K562 (cell line): Measurements from ENCODE around the gene TXNIP. TPM values are rescaled to one million over a fixed set of nuclear protein-coding genes. Genes with fewer than 3 reads are reported as not detected.
A peak's percentile ranks its signal among the peaks of the same experiment; 100 is the strongest.

Experiments
- CEBPG ChIP-seq, 3 experiments: fragments of 200-800 bp in 1 of 3; sonication (Bioruptor generic) in 1 of 3; sonication (generic) in 1 of 3; formaldehyde crosslinking in 1 of 3; IDR thresholded peaks in 2 of 3; conservative IDR thresholded peaks in 1 of 3; 2 replicates each; pipeline versions ENCODE4 v1.6.1 to v1.8.0; 2016 to 2022; ENCODE audit warnings: missing compliant biosample characterization in 2 of 3, missing genetic modification characterization in 2 of 3, mild to moderate bottlenecking in 1 of 3, missing genetic modification reagents in 1 of 3
- DLX4 ChIP-seq: fragments of 250-450 bp; sonication (Bioruptor Pico); IDR thresholded peaks from 2 replicates; pipeline ENCODE4 v1.6.1; 2021; ENCODE audit warnings: mild to moderate bottlenecking
- GATAD2A ChIP-seq: fragments of 450-650 bp; IDR thresholded peaks from 2 replicates; pipeline ENCODE4 v1.6.1; 2017
- GTF3C2 ChIP-seq: IDR thresholded peaks from 3 replicates; pipeline ENCODE4 v1.6.1; 2011; ENCODE audit warnings: borderline replicate concordance, mild to moderate bottlenecking, moderate library complexity; ENCODE audit not compliant: insufficient read length; ENCODE audit errors: extremely low read depth
- ILF3 ChIP-seq: fragments of 450-650 bp; IDR thresholded peaks from 2 replicates; pipeline ENCODE4 v1.6.1; 2018; ENCODE audit warnings: antibody characterized with exemption, mild to moderate bottlenecking, moderate library complexity, borderline replicate concordance
- JUN ChIP-seq, 2 experiments: sonication (generic) in 1 of 2; formaldehyde crosslinking in 1 of 2; IDR thresholded peaks; 2 replicates each; pipeline versions ENCODE4 v1.6.1 to v1.8.0; 2012 to 2022; ENCODE audit warnings: borderline replicate concordance in 2 of 2, mild to moderate bottlenecking in 2 of 2, improper control_type of control experiment in 1 of 2, low read depth in 1 of 2, low read length in 1 of 2, missing genetic modification reagents in 1 of 2
- MEF2D ChIP-seq: conservative IDR thresholded peaks from 2 replicates; pipeline ENCODE4 v1.6.1; 2016; ENCODE audit warnings: low read depth, missing genetic modification characterization, missing compliant biosample characterization
- NR2C2 ChIP-seq, 2 experiments: fragments of 200-800 bp in 1 of 2; sonication (Bioruptor generic) in 1 of 2; sonication (generic) in 1 of 2; formaldehyde crosslinking in 1 of 2; IDR thresholded peaks; 2 replicates each; pipeline versions ENCODE4 v1.6.1 to v1.8.0; 2016 to 2022; ENCODE audit warnings: mild to moderate bottlenecking in 1 of 2, missing compliant biosample characterization in 1 of 2, missing genetic modification characterization in 1 of 2, missing genetic modification reagents in 1 of 2
- SOX6 ChIP-seq: fragments of 450-650 bp; IDR thresholded peaks from 2 replicates; pipeline ENCODE4 v1.6.1; 2014; ENCODE audit warnings: mild to moderate bottlenecking
- TEAD4 ChIP-seq, 2 experiments: sonication (generic) in 1 of 2; formaldehyde crosslinking in 1 of 2; IDR thresholded peaks; 2 replicates each; pipeline versions ENCODE4 v1.6.1 to v1.8.0; 2012 to 2022; ENCODE audit warnings: borderline replicate concordance in 1 of 2, inconsistent platforms in 1 of 2, low read length in 1 of 2, mild to moderate bottlenecking in 1 of 2, missing genetic modification reagents in 1 of 2
- TFAP4 ChIP-seq: sonication (generic); formaldehyde crosslinking; IDR thresholded peaks from 2 replicates; pipeline ENCODE4 v1.8.0; 2022; ENCODE audit warnings: missing genetic modification reagents, mild to moderate bottlenecking, moderate library complexity, borderline replicate concordance
- ZNF212 ChIP-seq: fragments of 450-650 bp; formaldehyde crosslinking; IDR thresholded peaks from 2 replicates; pipeline ENCODE4 v1.4.0; 2020; ENCODE audit warnings: mild to moderate bottlenecking
- ZNF445 ChIP-seq: fragments of 250-450 bp; sonication (Bioruptor Pico); IDR thresholded peaks from 2 replicates; pipeline ENCODE4 v1.4.0; 2020; ENCODE audit warnings: low read depth, mild to moderate bottlenecking, moderate library complexity
- ZNF76 ChIP-seq: fragments of 250-450 bp; sonication (Bioruptor Pico); IDR thresholded peaks from 2 replicates; pipeline ENCODE4 v1.4.0; 2020; ENCODE audit warnings: mild to moderate bottlenecking, moderate library complexity, borderline replicate concordance
- polyA plus RNA-seq, 8 experiments: library from polyadenylated mRNA; depleted of rRNA in 4 of 8; stranded (reverse) in 5 of 8; unstranded in 3 of 8; fragments of >200 nt; fragmentation: Nextera tagmentation in 2 of 8; fragmentation: Illumina TruSeq in 1 of 8; extraction: Ambion mirVana in 2 of 8; extraction: Trizol in 1 of 8; gene quantifications; 2 replicates each; pipeline versions ENCODE4 v1.2.1 to v1.2.3, GENCODE V29; 2011 to 2014; ENCODE audit warnings: inconsistent platforms in 1 of 8, missing spikeins in 1 of 8
- total RNA-seq, 7 experiments: library from RNA; depleted of rRNA in 6 of 7; stranded (reverse); fragments of >200 nt in 6 of 7; fragmentation: Illumina TruSeq in 2 of 7; extraction: Trizol in 2 of 7; gene quantifications; 2 replicates each; pipeline versions ENCODE4 v1.2.1 to v1.2.3, GENCODE V29; 2011 to 2021; ENCODE audit warnings: low replicate concordance in 1 of 7
- TF ChIP-seq, protein P1 (sequence below): fragments of 450-650 bp; IDR thresholded peaks from 2 replicates; pipeline ENCODE4 v1.7.1; 2018; ENCODE audit warnings: mild to moderate bottlenecking, low read depth; ENCODE audit not compliant: partially characterized antibody
- TF ChIP-seq, protein P2 (sequence below): fragments of 450-650 bp; formaldehyde crosslinking; IDR thresholded peaks from 2 replicates; pipeline ENCODE4 v1.4.0; 2022; ENCODE audit warnings: mild to moderate bottlenecking, moderate library complexity

TXNIP gene
- total and polyA plus RNA-seq, 9 of the 15 experiments (the other 6 are each of a cell fraction or from before 2014, with no cell fraction given) = 120 to 499 (median 257) TPM

- TF ChIP-seq JUN (IDR thresholded peaks at IDR 0.05; ENCODE audit: borderline replicate concordance, low read depth, low read length) = 0 out of 2 replicates have a peak, but pooled peaks have one; percentile 7
- no peak for TF ChIP-seq JUN (CRISPR knock-in tag; IDR thresholded peaks at IDR 0.05; ENCODE audit: borderline replicate concordance)
- peak; percentile 83 for TF ChIP-seq ZNF445 (CRISPR knock-in tag)
- TF ChIP-seq, protein P1, sequence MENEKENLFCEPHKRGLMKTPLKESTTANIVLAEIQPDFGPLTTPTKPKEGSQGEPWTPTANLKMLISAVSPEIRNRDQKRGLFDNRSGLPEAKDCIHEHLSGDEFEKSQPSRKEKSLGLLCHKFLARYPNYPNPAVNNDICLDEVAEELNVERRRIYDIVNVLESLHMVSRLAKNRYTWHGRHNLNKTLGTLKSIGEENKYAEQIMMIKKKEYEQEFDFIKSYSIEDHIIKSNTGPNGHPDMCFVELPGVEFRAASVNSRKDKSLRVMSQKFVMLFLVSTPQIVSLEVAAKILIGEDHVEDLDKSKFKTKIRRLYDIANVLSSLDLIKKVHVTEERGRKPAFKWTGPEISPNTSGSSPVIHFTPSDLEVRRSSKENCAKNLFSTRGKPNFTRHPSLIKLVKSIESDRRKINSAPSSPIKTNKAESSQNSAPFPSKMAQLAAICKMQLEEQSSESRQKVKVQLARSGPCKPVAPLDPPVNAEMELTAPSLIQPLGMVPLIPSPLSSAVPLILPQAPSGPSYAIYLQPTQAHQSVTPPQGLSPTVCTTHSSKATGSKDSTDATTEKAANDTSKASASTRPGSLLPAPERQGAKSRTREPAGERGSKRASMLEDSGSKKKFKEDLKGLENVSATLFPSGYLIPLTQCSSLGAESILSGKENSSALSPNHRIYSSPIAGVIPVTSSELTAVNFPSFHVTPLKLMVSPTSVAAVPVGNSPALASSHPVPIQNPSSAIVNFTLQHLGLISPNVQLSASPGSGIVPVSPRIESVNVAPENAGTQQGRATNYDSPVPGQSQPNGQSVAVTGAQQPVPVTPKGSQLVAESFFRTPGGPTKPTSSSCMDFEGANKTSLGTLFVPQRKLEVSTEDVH = peak; percentile 57
- TF ChIP-seq DLX4 (CRISPR knock-in tag) = 0 out of 2 replicates have a peak, but pooled peaks have one; percentile 25
- no peak for TF ChIP-seq ILF3
- no peak for TF ChIP-seq GTF3C2
- TF ChIP-seq TEAD4 (IDR thresholded peaks at IDR 0.05; ENCODE audit: low read length) = 0 out of 2 replicates have a peak, but pooled peaks have one; percentile 14
- TF ChIP-seq TEAD4 (CRISPR knock-in tag; IDR thresholded peaks at IDR 0.05; ENCODE audit: borderline replicate concordance) = no peak
- no peak for TF ChIP-seq ZNF76 (CRISPR knock-in tag)
- TF ChIP-seq ZNF212 (CRISPR knock-in tag) = 0 out of 2 replicates have a peak, but pooled peaks have one; percentile 12
- no peak for TF ChIP-seq GATAD2A
- no peak for TF ChIP-seq MEF2D
- peak; percentile 17; the same call in 1 of the 2 replicates for TF ChIP-seq SOX6
- no peak for TF ChIP-seq CEBPG (CRISPR knock-in tag; IDR thresholded peaks at IDR 0.05)
- peak; percentile 31 to 38; a peak in 3 of 4 replicates for TF ChIP-seq CEBPG (tag; conservative IDR thresholded peaks at IDR 0.05 in 1 of 2, IDR thresholded peaks at IDR 0.05 in 1 of 2)
- TF ChIP-seq, protein P2, sequence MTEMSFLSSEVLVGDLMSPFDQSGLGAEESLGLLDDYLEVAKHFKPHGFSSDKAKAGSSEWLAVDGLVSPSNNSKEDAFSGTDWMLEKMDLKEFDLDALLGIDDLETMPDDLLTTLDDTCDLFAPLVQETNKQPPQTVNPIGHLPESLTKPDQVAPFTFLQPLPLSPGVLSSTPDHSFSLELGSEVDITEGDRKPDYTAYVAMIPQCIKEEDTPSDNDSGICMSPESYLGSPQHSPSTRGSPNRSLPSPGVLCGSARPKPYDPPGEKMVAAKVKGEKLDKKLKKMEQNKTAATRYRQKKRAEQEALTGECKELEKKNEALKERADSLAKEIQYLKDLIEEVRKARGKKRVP (CRISPR knock-in tag) = peak; percentile 24; the same call in 1 of the 2 replicates
- no peak for TF ChIP-seq TFAP4
- no peak for TF ChIP-seq NR2C2 (CRISPR knock-in tag; IDR thresholded peaks at IDR 0.05)
- TF ChIP-seq NR2C2 (tag; IDR thresholded peaks at IDR 0.05) = peak; percentile 57
These were observed 6.0 kb downstream of the TXNIP start (continued) for GRCh38 chr1:145990249-145990855.
